ENCODE data around the gene MARCO. TPM values are rescaled to one million over a fixed set of nuclear protein-coding genes. Genes with fewer than 3 reads are reported as not detected.

The MARCO gene
- total RNA-seq, 1 donor from 2014 or later, result 0.33 TPM

- Histone ChIP-seq H3K4me3 (ENCODE audit: low read depth, low read length) (no peak overlapping the region), H3K36me3 (ENCODE audit: control insufficient read depth, insufficient read depth, low read length) (no peaks in the 10 kb centered on the region), H3K27me3 (ENCODE audit: control insufficient read depth, insufficient read depth, low read length) (no peaks in the 10 kb centered on the region)
- no peak for TF ChIP-seq CTCF (IDR thresholded peaks at IDR 0.05; ENCODE audit: insufficient read depth, low read length, poor library complexity, severe bottlenecking)
- no peak for DNase-seq (ENCODE audit: low read depth)
Observed at GRCh38 chr2:118973542-118973951, 31.6 kb downstream of the MARCO start.

GRCh38 chr2:118974103-118974993, 32.4 kb downstream of the MARCO start:
- Histone ChIP-seq H3K4me3 (ENCODE audit: low read depth, low read length) (no peak overlapping the region), H3K36me3 (ENCODE audit: control insufficient read depth, insufficient read depth, low read length) (no peaks in the 10 kb centered on the region), H3K27me3 (ENCODE audit: control insufficient read depth, insufficient read depth, low read length) (no peaks in the 10 kb centered on the region)
- no peak for TF ChIP-seq CTCF (IDR thresholded peaks at IDR 0.05; ENCODE audit: insufficient read depth, low read length, poor library complexity, severe bottlenecking)
- DNase-seq (ENCODE audit: low read depth), result no peak

- H3K36me3 ChIP-seq (ENCODE audit: control insufficient read depth, insufficient read depth, low read length), result no peaks in the 10 kb centered on the region
- no peaks in the 10 kb centered on the region for H3K27me3 ChIP-seq (ENCODE audit: control insufficient read depth, insufficient read depth, low read length)
- no peak for DNase-seq (ENCODE audit: low read depth)
- no peak overlapping the region for H3K4me3 ChIP-seq (ENCODE audit: low read depth, low read length)
- no peak for TF ChIP-seq CTCF (IDR thresholded peaks at IDR 0.05; ENCODE audit: insufficient read depth, low read length, poor library complexity, severe bottlenecking)
Observed at GRCh38 chr2:118975133-118975532, 33.1 kb downstream of the MARCO start.

- no peaks in the 10 kb centered on the region for H3K36me3 ChIP-seq (ENCODE audit: control insufficient read depth, insufficient read depth, low read length)
- no peak for DNase-seq (ENCODE audit: low read depth)
- H3K27me3 ChIP-seq (ENCODE audit: control insufficient read depth, insufficient read depth, low read length), result no peaks in the 10 kb centered on the region
- no peak for TF ChIP-seq CTCF (IDR thresholded peaks at IDR 0.05; ENCODE audit: insufficient read depth, low read length, poor library complexity, severe bottlenecking)
- no peak overlapping the region for H3K4me3 ChIP-seq (ENCODE audit: low read depth, low read length)
Observed at GRCh38 chr2:118978064-118978463, 36.1 kb downstream of the MARCO start.

- DNase-seq (ENCODE audit: low read depth), result no peak
- H3K27me3 ChIP-seq (ENCODE audit: control insufficient read depth, insufficient read depth, low read length), result no peaks in the 10 kb centered on the region
- TF ChIP-seq CTCF (IDR thresholded peaks at IDR 0.05; ENCODE audit: insufficient read depth, low read length, poor library complexity, severe bottlenecking), result no peak
Observed at GRCh38 chr2:118979152-118979861, 37.3 kb downstream of the MARCO start.

More at GRCh38 chr2:118979152-118979861, 37.3 kb downstream of the MARCO start:
- Histone ChIP-seq H3K4me3 (ENCODE audit: low read depth, low read length) (no peak overlapping the region), H3K36me3 (ENCODE audit: control insufficient read depth, insufficient read depth, low read length) (no peaks in the 10 kb centered on the region)

Data from kidney epithelial cell (primary cell).